ENCODE results near the gene THEM5. TPM values are rescaled to one million over a fixed set of nuclear protein-coding genes. Genes with fewer than 3 reads are reported as not detected.

The THEM5 gene
- total and polyA plus RNA-seq, 10 of the 15 experiments (the other 5 are each of a cell fraction or from before 2014, with no cell fraction given): 0.16 TPM; not detected in 9

DNA sequence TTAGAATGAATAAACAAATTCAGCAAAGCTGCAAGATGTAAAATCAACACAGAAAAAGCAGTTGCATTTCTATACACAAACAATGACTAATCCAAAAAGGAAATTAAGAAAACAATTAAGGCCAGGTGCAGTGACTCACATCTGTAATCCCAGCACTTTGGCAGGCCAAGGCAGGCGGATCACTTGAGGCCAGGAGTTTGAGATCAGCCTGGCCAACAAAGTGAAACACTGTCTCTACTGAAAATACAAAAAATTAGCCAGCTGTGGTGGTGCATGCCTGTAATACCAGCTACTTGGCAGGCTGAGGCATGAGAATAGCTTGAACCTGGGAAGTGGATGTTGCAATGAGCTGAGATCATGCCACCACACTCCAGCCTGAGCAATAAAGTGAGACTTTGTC is 33.5 kb upstream of the THEM5 start:
- H3K4me2 ChIP-seq (ENCODE audit: control insufficient read depth, insufficient read depth): no peak overlapping the region
- no peaks in the 10 kb centered on the region for H3K27me3 ChIP-seq (replicated peaks in 1 of 2; ENCODE audit: control insufficient read depth in 2 of 2, insufficient read depth in 2 of 2, low read length in 1 of 2)
- H3K9me3 ChIP-seq (replicated peaks; ENCODE audit: control insufficient read depth, insufficient read depth, low read length): no peaks in the 10 kb centered on the region
- TF ChIP-seq CHD2 (IDR thresholded peaks at IDR 0.05; ENCODE audit: borderline replicate concordance, low read depth, low read length) (no peak), NFIC (IDR thresholded peaks at IDR 0.05; ENCODE audit: low read depth, low read length) (no peak), BMI1 (IDR thresholded peaks at IDR 0.05; ENCODE audit: borderline replicate concordance) (no peak), HCFC1 (IDR thresholded peaks at IDR 0.05; ENCODE audit: low read length) (no peak), CREB1 (IDR thresholded peaks at IDR 0.05; ENCODE audit: low read depth) (no peak), NR2C2 (IDR thresholded peaks at IDR 0.05; ENCODE audit: borderline replicate concordance, control insufficient read depth, insufficient read length, low read depth) (no peak)
- TF ChIP-seq, protein P1, sequence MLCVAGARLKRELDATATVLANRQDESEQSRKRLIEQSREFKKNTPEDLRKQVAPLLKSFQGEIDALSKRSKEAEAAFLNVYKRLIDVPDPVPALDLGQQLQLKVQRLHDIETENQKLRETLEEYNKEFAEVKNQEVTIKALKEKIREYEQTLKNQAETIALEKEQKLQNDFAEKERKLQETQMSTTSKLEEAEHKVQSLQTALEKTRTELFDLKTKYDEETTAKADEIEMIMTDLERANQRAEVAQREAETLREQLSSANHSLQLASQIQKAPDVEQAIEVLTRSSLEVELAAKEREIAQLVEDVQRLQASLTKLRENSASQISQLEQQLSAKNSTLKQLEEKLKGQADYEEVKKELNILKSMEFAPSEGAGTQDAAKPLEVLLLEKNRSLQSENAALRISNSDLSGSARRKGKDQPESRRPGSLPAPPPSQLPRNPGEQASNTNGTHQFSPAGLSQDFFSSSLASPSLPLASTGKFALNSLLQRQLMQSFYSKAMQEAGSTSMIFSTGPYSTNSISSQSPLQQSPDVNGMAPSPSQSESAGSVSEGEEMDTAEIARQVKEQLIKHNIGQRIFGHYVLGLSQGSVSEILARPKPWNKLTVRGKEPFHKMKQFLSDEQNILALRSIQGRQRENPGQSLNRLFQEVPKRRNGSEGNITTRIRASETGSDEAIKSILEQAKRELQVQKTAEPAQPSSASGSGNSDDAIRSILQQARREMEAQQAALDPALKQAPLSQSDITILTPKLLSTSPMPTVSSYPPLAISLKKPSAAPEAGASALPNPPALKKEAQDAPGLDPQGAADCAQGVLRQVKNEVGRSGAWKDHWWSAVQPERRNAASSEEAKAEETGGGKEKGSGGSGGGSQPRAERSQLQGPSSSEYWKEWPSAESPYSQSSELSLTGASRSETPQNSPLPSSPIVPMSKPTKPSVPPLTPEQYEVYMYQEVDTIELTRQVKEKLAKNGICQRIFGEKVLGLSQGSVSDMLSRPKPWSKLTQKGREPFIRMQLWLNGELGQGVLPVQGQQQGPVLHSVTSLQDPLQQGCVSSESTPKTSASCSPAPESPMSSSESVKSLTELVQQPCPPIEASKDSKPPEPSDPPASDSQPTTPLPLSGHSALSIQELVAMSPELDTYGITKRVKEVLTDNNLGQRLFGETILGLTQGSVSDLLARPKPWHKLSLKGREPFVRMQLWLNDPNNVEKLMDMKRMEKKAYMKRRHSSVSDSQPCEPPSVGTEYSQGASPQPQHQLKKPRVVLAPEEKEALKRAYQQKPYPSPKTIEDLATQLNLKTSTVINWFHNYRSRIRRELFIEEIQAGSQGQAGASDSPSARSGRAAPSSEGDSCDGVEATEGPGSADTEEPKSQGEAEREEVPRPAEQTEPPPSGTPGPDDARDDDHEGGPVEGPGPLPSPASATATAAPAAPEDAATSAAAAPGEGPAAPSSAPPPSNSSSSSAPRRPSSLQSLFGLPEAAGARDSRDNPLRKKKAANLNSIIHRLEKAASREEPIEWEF (IDR thresholded peaks at IDR 0.05; ENCODE audit: insufficient replicate concordance, low read depth, low read length): no peak
- TF ChIP-seq, protein P2, sequence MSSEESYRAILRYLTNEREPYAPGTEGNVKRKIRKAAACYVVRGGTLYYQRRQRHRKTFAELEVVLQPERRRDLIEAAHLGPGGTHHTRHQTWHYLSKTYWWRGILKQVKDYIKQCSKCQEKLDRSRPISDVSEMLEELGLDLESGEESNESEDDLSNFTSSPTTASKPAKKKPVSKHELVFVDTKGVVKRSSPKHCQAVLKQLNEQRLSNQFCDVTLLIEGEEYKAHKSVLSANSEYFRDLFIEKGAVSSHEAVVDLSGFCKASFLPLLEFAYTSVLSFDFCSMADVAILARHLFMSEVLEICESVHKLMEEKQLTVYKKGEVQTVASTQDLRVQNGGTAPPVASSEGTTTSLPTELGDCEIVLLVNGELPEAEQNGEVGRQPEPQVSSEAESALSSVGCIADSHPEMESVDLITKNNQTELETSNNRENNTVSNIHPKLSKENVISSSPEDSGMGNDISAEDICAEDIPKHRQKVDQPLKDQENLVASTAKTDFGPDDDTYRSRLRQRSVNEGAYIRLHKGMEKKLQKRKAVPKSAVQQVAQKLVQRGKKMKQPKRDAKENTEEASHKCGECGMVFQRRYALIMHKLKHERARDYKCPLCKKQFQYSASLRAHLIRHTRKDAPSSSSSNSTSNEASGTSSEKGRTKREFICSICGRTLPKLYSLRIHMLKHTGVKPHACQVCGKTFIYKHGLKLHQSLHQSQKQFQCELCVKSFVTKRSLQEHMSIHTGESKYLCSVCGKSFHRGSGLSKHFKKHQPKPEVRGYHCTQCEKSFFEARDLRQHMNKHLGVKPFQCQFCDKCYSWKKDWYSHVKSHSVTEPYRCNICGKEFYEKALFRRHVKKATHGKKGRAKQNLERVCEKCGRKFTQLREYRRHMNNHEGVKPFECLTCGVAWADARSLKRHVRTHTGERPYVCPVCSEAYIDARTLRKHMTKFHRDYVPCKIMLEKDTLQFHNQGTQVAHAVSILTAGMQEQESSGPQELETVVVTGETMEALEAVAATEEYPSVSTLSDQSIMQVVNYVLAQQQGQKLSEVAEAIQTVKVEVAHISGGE (CRISPR knock-in tag; IDR thresholded peaks at IDR 0.05): no peak
- TF ChIP-seq, protein P3, sequence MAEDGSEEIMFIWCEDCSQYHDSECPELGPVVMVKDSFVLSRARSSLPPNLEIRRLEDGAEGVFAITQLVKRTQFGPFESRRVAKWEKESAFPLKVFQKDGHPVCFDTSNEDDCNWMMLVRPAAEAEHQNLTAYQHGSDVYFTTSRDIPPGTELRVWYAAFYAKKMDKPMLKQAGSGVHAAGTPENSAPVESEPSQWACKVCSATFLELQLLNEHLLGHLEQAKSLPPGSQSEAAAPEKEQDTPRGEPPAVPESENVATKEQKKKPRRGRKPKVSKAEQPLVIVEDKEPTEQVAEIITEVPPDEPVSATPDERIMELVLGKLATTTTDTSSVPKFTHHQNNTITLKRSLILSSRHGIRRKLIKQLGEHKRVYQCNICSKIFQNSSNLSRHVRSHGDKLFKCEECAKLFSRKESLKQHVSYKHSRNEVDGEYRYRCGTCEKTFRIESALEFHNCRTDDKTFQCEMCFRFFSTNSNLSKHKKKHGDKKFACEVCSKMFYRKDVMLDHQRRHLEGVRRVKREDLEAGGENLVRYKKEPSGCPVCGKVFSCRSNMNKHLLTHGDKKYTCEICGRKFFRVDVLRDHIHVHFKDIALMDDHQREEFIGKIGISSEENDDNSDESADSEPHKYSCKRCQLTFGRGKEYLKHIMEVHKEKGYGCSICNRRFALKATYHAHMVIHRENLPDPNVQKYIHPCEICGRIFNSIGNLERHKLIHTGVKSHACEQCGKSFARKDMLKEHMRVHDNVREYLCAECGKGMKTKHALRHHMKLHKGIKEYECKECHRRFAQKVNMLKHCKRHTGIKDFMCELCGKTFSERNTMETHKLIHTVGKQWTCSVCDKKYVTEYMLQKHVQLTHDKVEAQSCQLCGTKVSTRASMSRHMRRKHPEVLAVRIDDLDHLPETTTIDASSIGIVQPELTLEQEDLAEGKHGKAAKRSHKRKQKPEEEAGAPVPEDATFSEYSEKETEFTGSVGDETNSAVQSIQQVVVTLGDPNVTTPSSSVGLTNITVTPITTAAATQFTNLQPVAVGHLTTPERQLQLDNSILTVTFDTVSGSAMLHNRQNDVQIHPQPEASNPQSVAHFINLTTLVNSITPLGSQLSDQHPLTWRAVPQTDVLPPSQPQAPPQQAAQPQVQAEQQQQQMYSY (CRISPR knock-in tag; IDR thresholded peaks at IDR 0.05): no peak
- H4K20me1 ChIP-seq (ENCODE audit: control insufficient read depth, insufficient read depth): no peaks in the 10 kb centered on the region
- no peak for DNase-seq (ENCODE audit: low read depth, low spot score)
- no TSS peak for BruUV-seq (replicated peaks)
- 0 out of 4 replicates have a peak, but pooled peaks cover 0 to 4% of the 10 kb centered on the region in 2 experiments for H3K36me3 ChIP-seq (ENCODE audit: control insufficient read depth in 2 of 2, insufficient read depth in 2 of 2, low read length in 1 of 2)
- FAIRE-seq: no peak
- RAD21 ChIA-PET (ENCODE audit: unreplicated experiment): no interaction called here
- no peak for ATAC-seq
- POLR2A ChIA-PET: interaction anchor here (0.6 kb wide), 1 partner anchor 403 kb away, joined by 3 read pairs; no protein-coding TSS in a partner anchor
- no peak overlapping the region for H3K4me3 ChIP-seq
- CTCF ChIA-PET: interaction anchor here (1.0 to 3.6 kb wide), 6 partner anchors 16 to 114 kb away, joined by 3 to 34 read pairs (median 3); no protein-coding TSS in a partner anchor
- H3K27ac ChIP-seq (ENCODE audit: control insufficient read depth, insufficient read depth): no peak overlapping the region
- SMC1A ChIA-PET (ENCODE audit: uncharacterized antibody, unreplicated experiment): interaction anchor here (0.9 to 5.2 kb wide), 2 partner anchors 8 to 113 kb away, joined by 3 to 47 read pairs; no protein-coding TSS in a partner anchor
- no peaks in the 10 kb centered on the region for H3K4me1 ChIP-seq (ENCODE audit: control insufficient read depth, insufficient read depth, low read length)
- no peak overlapping the region for H2AFZ ChIP-seq (ENCODE audit: control insufficient read depth, low read depth, low read length)
- H3K79me2 ChIP-seq (ENCODE audit: control insufficient read depth, insufficient read depth, low read length): no peaks in the 10 kb centered on the region
- H3K9ac ChIP-seq (ENCODE audit: control insufficient read depth, insufficient read depth, low read length): no peak overlapping the region
- in situ Hi-C loops (cut with MboI) (loop anchor here (5.0 kb wide), 1 partner anchor 110 kb away; no protein-coding TSS in a partner anchor), intact Hi-C loops (cut with micrococcal nuclease; ENCODE audit: unreplicated experiment) (no loop called here)
- 100% methylated on average over 1 of the region's 1 CpG for WGBS (ENCODE audit: insufficient coverage, insufficient replicate concordance, low lambda C conversion rate, missing lambda C conversion rate)

All from GM12878 (cell line).